GM21381 (cell line): ENCODE measurements around the gene WASHC1.
"Not testable (repeated sequence)": the region's sequence is repeated elsewhere in the genome, so short reads cannot be mapped to it uniquely, and the experiment has no call there.

Experiments
- ATAC-seq: cut with Tn5 transposase; IDR thresholded peaks from one replicate; pipeline ENCODE4 v1.9.1; 2021; ENCODE audit warnings: mild to moderate bottlenecking, moderate library complexity; ENCODE audit not compliant: unreplicated experiment

WASHC1 gene, protein sequence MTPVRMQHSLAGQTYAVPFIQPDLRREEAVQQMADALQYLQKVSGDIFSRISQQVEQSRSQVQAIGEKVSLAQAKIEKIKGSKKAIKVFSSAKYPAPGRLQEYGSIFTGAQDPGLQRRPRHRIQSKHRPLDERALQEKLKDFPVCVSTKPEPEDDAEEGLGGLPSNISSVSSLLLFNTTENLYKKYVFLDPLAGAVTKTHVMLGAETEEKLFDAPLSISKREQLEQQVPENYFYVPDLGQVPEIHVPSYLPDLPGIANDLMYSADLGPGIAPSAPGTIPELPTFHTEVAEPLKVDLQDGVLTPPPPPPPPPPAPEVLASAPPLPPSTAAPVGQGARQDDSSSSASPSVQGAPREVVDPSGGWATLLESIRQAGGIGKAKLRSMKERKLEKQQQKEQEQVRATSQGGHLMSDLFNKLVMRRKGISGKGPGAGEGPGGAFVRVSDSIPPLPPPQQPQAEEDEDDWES

DNA sequence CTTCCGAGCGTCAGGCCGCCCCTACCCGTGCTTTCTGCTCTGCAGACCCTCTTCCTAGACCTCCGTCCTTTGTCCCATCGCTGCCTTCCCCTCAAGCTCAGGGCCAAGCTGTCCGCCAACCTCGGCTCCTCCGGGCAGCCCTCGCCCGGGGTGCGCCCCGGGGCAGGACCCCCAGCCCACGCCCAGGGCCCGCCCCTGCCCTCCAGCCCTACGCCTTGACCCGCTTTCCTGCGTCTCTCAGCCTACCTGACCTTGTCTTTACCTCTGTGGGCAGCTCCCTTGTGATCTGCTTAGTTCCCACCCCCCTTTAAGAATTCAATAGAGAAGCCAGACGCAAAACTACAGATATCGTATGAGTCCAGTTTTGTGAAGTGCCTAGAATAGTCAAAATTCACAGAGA, at the start of gene WASHC1:
WASHC1 (minus strand) TSS at position 101 of the 400 bp plus-strand sequence. CDS start 4,457 bp downstream, outside the sequence.
- ATAC-seq: not testable (repeated sequence)

DNA sequence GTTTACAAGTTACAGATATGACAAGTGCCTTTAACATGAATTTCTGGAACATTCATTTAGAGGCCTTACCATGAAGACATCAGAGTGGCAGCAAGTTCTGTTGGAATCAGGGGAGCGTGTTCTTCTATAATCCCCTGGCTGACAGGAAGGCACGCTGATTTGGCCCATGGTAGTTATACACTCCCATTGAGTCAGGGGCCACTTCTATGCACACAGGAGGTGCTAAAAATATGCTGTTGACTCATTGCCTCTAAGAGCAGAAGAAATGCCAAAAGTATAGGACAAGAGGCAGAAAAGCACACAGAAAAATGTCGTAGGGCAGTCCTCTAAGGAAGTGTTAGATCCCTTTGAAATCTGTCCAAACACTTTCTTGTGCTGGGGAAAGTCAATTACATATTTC, 49.1 kb upstream of the WASHC1 start:
- ATAC-seq: not testable (repeated sequence)

DNA sequence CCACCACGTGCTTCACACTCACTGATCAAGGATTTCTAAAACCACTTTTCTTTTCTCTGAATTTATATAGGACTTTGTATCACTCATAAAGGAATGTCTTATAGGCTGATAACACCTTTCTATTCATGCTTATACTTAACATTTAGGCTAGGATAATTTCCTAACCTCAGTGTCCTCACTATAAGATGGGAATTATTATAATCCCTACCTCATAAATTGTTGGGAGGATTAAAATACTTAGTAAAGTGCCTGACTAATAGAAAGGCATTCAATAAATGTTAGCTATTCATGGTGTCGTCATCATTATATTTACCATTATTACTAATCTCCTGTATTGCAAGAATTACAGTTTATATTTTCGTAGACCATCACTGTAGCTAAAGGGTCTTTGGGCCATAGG, 47.1 kb upstream of the WASHC1 start:
- ATAC-seq: not testable (repeated sequence)

DNA sequence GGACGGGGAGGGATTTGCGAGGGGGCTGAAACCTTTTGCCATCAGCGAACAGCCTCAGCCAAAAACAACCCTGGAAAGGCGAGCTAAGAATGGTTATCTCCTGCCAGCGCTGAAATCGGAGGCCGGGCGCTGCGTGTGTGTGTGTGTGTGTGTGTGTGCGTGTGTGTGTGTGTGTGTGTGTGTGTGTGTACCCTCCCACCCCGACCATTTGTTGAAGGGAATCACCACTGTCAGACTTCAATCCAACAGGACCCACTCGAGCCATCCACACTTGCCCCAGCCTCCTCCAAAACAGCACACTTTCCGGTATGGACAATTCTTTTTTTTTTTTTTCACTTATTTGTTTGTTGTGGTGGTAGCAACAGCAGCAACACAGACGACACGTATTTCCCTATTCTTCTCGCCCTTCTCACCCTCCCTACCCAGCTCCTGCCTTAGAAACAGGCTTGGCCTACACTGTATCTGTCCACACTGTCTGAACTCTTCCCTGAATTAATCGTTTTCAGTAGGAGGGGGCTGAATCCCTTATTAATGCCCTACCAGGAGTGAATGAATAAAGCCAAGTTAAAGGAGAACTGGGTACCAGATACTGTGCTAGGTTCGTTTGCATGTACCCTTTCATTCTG, 44.8 kb upstream of the WASHC1 start:
- not testable (repeated sequence) for ATAC-seq

DNA sequence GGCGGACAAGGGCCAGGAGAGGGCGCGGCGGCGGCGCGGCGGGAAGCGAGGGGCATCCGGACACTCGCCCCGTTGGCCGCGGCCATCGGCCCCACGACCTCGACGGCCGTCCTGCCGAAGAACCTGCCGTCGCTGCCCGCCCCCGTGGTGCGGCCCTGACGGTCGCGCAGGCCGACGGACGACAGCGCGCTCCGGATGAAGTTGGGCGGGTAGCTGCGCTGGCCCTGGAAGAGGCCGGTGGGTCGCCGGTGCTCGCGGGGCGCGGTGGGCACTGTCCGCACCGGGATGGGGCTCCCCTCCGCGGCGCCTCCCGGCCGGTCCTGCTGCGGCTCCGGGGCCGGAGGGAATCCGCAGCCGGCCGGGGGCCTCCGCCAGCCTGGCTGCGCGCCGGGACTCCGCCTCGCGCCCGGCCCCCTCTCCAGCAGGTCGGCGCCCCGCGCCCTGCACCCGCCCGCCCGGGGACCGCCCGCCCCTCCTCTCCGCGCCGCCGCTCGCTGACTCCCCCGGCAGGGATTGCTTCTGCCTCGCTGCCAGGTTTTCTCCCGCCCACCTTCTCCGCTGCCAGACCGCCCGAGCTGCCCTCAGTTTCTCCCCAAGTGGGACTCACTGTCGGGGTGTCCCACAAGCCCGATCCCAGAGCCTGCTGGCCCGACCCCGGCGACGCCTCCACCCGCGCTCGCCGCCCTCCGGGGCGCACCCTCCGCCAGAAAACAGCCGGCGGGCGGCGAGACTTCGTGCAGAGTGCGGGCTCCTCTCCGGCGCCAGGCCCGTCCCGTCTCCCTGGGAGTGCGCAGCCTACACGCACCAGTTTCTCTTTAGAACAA, 44.0 kb upstream of the WASHC1 start:
- not testable (repeated sequence) for ATAC-seq

DNA sequence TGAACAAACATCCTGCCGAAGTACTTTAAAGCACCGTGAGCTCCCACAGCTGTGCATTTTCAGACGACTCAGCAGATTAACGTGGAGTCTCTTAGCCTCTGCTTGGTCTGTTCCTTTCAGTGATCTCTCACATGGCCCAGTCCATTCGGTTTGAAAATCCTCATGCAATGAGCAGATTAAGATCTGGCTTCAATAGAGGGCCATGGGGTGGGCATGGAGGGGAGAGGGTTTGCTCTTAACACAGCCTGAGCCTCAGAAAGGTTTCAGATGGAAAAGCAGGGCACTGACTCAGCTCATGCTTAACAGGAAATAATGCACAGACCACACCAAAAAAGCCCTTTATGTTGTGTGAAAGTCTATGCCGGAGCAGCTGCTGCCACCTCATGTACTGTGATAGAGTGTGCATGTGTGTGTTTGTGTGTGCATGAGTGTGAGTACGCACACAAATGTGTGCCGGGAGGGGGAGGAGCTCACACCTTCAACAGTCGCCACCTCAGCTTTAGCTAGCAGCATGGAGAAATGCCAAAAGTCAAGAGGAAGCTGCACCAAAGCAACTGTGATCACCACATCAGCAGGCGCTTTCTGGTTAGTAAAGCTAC, 33.9 kb upstream of the WASHC1 start:
- ATAC-seq: peak; percentile 81

DNA sequence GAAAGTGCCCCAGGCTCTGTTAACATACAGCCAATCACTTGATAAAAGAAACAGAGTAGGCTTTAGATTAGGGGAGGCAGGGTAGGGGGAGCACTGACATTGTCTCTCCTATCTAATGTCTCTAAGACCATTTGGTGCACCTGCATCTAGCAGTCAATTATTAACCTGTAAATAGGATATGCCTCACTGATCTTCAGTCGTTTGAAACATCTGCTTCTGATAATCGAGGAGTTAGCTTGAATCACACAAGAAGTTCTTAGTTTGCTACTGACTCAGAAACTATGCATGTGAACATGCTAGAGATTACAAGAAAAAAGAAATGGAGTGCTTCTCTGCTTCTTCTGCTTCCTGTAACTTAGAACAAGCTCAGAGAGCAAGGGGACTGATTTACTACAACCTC, 23.4 kb upstream of the WASHC1 start:
- ATAC-seq: peak; percentile 67

DNA sequence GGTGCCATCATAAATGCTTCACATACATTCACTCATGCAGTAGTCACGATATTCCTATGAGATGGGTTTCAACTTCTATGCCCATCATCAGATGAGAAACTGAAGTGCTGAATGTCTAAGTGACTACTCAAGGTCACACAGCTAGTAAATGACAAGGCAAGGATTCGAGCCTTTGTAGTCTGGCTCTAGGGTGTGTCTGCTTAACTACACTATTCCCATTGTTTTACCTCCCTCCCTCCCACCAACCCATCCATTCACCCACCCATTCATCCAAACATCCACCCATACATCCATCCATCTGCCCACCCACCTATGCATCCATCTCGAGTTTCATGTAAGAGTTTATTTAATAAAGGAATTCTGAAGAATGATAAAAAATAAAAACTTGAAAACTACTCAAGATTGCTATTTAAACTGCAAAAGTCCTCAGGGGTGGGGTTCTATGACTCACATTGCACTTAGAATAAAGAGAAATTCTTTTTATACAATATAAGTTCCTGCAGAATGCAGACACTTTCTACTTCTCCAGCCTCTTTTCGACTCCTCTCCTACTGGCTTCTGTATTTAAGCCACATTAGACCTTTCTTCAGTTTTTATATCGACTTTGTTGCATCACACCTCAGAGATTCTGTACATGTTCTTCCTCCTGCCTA, 19.1 kb upstream of the WASHC1 start:
- not testable (repeated sequence) for ATAC-seq

DNA sequence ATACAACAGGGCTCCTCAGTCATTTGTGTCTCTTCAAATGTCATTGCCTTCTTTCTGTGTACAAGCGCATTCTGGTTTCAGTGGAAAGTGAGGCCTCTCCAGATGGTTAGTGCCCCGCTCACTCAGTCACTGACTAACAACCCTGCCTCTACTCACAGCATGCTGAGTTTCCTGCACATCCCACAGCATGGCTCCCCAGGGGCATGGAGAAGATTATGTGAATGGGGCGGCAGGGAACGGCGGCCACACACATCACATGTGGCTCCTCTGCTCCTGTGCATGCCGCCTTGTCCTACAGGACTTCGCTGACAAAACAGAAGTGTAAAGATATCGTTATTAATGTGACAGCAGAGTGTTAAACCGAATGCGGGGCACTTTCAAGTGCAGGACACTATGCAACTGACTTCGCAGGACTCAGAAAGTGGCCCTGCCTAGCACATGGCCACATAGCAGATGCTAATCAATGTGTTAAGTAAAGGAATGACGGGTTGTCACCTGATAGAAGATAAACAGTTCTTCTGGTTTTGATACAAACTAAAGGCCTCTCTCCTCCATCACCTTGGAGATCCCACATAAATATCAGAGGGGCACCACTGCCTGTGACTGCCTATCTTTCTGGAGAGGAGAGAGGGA, 17.5 kb upstream of the WASHC1 start:
- not testable (repeated sequence) for ATAC-seq

DNA sequence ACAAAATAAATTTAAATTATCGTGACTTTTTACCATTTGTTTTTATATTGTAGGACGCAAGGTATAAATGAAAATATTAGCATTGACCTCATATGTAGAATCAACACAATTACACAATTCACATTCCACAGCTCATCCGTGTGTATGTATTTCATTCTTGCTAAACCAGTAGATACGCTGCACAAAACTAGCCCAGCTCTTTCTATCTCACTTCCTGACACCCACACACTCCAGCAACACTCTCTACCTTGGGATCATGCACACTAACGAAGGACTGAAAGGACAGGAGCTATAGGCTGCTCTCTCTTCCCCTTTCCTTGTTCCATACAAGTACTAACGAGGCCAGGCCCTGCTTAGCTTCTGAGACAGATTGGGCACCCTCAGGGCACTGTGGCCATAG, 16.9 kb upstream of the WASHC1 start:
- ATAC-seq: not testable (repeated sequence)

DNA sequence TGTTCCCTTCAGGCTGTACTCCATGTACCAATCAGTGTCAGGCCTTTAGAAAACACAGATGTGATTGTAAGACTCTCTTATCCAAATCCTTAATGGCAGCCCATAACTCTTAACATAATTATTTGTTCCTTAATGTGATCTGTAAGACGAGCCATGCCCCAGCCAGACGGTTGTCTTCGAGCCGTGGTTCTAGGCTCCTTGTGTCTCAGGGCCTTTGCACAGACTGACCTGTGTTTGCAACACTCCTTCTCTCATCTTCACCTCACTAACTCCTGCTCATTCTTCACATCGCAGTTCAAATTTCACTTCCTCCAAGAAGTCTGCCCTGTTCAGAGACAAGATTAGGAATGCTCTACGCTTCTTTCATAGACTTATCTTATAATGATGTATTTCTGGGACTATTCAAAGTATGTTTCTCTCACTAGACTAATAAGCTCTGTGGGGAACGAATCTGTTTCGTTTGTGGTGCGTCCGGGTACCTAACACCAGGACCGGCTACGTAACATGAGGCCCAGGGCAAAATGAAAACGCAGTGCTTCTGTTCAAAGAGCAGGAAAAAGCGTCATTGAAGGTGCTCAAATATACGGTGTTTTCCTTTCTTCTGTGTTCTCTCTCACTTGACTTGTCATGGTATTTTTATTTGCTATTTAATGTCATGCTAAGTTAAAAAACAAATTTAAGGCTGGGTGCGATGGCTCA, 16.1 kb upstream of the WASHC1 start:
- ATAC-seq: not testable (repeated sequence)

DNA sequence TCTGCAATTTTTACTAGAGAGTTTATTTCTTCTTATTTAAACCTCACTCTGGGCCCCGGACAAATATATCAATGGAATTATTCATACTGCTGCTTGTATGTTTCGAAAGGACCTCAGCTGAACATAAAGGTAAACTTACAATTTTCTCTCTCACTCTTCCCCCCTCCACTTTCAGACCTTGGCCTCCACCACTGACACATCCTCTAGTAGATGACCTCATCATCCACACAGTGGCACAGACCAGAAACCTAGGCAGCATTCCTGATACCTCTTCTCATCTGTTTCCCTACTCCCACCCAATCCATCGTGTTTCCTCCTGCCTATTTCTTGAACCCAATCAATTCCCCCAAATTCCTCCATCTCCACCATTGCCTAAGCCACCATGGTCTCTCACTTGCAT, 15.2 kb upstream of the WASHC1 start:
- not testable (repeated sequence) for ATAC-seq

DNA sequence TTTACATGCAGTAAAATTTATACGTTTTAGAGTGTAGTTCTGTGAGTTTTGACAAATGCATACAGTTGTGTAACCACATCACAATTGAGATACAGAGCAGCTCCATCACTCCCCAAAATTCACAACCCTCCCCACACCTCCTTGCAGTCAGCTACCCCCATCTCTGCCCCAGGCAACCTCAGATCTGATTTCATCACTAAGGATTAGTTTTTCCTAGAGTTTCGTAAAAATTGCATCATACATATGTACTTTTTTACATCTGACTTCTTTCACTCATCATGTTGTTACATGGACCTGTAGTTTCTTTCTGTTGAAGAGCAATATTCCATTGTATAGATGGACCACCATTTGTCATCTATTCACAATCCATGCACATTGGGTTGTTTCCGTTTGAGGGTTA, 14.4 kb upstream of the WASHC1 start:
- not testable (repeated sequence) for ATAC-seq

DNA sequence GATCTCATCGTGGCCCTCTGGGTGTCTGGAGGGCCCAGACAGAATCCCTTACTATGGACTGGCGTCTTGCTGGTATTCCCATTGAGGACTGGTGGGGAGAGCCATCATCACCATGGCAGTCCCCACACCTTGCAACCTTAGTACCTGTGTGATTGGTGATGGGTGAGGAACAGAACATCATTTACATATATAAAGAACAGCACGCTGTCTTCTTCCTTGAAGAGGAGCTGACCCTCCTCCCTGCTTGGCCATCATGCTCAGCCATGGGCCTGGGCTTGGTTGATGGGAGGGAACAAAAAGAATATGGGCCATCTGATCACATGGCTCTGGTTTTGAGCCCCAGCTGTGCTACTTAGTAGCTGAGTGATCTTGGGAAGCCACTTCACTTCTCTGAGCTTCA, 13.9 kb upstream of the WASHC1 start:
- not testable (repeated sequence) for ATAC-seq

DNA sequence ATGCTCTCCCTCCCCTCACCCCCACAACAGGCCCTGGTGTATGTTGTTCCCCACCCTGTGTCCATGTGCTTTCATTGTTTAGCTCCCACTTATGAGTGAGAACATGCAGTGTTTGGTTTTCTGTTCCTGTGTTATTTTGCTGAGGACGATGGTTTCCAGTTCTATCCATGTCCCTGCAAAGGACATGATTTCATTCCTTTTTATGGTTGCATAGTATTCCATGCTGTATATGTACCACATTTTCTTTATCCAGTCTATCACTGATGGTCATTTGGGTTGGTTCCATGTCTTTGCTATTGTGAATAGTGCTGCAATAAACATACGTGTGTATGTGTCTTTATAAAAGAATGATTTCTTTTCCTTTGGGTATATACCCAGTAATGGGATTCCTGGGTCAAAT, 12.6 kb upstream of the WASHC1 start:
- not testable (repeated sequence) for ATAC-seq

DNA sequence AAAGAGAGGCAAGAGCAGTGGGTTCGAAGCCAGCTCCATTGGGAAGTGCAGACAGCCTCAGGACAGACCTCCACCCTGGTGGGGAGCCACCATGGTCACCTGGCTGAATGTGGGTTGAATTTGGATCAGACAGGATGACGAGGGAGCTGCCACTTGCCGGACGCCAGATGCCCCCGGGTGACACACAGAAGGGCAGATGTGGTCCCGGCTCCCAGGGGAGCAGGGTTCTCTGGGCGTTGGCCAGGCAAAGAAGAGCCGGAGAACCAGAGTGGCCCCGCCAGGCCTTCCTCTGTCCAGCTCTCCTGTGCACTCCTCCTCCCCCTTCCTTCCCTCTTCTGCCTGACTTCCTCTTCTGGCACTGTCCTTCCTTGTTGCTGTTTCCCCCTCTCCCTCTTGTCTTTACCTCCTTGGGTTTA, 12.0 kb upstream of the WASHC1 start:
- ATAC-seq: not testable (repeated sequence)

DNA sequence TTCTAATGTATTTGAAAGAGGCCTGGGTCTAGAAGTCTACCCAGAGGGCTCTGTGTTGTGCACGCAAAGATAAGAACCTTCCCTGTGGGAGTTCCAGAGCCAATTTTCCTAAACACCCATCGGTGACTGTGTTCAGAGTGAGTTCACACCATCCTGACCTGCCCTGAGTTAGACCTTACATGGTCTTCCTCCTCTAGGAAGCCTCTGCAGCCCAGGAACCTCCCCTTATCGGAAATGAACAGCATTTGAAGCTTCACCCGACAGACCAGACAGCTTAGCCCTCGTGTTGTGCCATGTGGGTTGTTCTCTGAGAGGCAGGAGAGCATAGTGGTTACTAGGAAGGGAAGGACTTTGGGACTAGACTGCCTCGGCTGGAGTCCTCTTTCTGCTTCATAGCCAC, 3.1 kb upstream of the WASHC1 start:
- ATAC-seq: not testable (repeated sequence)

DNA sequence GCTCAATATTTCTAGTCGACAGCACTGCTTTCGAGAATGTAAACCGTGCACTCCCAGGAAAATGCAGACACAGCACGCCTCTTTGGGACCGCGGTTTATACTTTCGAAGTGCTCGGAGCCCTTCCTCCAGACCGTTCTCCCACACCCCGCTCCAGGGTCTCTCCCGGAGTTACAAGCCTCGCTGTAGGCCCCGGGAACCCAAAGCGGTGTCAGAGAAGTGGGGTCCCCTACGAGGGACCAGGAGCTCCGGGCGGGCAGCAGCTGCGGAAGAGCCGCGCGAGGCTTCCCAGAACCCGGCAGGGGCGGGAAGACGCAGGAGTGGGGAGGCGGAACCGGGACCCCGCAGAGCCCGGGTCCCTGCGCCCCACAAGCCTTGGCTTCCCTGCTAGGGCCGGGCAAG, 481 bp downstream of the WASHC1 start:
- not testable (repeated sequence) for ATAC-seq

DNA sequence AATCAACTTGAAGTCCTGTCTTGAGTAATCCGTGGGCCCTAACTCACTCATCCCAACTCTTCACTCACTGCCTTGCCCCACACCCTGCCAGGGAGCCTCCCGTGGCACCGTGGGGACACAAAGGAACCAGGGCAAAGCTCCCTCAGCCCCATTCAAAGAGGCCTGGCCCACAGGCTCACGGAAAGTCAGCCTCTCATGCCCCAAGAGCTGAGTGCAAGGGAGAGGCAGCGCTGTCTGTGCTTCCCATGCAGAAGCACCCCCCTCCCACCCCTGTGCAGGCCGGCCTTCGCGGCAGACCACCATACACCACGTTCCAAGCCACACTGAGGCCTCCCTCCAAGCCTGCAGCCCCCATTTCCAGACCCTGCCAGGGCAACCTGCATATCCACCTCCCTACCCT, 7.6 kb downstream of the WASHC1 start:
- ATAC-seq: not testable (repeated sequence)
